A204.1 (cell line): ENCODE measurements around the gene PRPH.
"Not testable (repeated sequence)": the region's sequence is repeated elsewhere in the genome, so short reads cannot be mapped to it uniquely, and the experiment has no call there.

ENCODE experiments used
- FAIRE-seq: peaks from 2 replicates; lab custom pipeline; 2012; peaks lifted over from hg19 to GRCh38; lab: Jason Lieb, UNC

Gene PRPH

DNA sequence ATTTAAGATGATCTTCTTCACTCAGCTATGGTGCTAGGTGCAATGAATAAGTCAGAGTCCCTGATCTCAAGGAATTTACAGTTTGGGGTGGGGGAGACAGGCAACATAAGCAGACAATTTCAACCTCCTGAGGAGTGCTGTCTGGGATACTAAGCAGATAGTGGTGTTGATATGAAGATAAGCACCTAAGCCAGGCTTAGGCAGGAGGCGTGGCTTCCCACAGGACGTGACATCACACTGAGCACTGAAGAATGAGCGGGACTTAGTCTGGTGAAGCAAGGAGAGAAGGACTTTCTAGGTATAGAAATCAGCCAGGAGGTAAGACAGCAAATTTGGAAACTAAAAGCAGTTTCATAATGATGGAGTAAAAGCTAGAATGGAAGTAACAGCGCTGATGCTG is 6.8 kb downstream of the PRPH start:
- FAIRE-seq: no peak

DNA sequence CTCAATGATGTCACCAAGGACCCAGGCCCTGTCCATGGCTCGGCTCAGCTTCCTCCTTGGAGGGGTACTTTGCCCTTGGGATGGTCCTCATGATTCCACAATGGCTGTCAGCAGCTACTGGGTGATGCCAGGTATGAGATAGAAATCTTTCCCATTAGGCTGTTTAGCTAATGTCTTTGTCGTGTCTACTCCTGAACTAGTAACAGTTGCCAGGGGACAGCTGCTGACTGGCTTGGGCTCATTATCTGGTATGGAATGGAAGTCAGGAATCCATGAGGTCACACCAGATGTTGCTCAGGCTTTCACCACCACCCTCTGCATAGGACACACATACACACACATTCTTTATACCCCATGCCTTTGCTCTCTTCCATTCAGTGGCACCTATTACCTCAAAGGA is 9.2 kb downstream of the PRPH start:
- FAIRE-seq: no peak

DNA sequence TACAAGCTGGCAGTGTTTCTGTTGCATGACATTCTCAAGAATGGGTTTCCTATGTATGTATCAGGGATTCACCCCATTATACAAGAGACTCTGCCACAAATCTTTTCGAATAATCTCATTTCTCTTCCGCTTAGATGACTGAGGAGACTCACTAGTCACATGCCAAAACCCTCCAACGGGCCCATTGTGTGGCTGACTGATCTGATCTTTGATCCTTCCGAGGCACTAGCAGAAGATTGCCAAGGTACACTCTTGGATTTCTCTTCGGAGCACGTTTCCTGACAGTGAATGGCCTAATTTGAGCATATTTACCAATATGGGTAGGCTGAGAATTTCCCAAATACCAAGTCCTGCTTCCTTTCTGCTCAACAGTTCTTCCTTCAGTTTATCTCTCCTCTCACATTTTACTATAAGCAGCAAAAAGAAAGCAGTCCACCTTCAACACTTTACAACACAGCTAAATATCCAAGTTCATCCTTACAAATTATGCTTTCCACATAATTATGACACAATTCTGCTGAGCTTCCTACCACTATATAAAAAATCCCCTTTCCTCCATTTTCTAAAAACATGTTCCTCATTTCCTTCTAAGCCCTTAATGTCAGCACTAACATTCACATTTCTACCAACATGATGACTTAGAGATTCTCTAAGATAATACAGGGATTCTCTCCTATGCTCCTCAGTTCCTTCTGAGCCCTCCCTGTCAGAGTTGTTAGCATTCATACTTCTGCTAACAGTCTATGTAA is 11.0 kb downstream of the PRPH start:
- no peak for FAIRE-seq

DNA sequence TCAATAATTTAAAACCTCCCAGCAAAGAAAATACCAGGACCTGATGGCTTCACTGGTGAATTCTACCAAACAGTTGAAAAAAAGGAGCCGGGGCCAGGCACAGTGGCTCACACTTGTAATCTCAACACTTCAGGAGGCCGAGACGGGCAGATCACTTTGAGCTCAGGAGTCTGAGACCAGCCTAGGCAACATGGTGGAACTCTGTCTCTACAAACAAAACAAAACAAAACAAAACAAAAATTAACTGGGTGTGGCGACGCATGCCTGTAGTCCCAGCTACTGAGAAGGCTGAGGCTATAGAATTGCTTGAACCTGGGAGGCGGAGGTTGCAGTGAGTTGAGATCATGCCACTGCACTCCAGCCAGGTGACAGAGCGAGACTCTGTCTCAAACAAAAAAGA is 14.4 kb downstream of the PRPH start:
- no peak for FAIRE-seq

DNA sequence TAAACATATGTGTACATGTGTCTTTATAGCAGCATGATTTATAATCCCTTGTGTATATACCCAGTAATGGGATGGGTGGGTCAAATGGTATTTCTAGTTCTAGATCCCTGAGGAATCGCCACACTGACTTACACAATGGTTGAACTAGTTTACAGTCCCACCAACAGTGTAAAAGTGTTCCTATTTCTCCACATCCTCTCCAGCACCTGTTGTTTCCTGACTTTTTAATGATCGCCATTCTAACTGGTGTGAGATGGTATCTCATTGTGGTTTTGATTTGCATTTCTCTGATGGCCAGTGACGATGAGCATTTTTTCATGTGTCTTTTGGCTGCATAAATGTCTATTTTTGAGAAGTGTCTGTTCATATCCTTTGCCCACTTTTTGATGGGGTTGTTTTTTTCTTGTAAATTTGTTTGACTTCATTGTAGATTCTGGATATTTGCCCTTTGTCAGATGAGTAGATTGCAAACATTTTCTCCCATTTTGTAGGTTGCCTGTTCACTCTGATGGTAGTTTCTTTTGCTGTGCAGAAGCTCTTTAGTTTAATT is 15.6 kb downstream of the PRPH start:
- FAIRE-seq: not testable (repeated sequence)

DNA sequence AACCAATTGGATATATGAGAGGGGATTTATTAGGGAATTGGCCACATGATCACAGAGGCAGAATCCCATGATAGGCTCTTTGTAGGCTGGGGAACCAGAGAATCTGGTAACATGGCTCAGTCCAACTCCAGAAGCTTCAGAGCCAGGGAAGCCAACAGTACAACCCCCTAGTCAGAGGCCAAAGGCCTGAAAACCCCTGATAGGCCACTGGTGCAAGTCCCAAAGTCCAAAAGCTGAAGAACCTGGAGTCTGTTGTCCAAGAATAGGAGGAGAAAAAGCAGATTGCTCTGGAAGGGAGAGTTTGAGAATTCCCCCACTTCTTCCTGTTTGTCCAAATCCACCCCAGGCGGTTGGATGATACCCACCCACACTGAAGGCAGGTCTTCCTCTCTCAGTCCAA is 19.9 kb downstream of the PRPH start:
- FAIRE-seq: no peak

DNA sequence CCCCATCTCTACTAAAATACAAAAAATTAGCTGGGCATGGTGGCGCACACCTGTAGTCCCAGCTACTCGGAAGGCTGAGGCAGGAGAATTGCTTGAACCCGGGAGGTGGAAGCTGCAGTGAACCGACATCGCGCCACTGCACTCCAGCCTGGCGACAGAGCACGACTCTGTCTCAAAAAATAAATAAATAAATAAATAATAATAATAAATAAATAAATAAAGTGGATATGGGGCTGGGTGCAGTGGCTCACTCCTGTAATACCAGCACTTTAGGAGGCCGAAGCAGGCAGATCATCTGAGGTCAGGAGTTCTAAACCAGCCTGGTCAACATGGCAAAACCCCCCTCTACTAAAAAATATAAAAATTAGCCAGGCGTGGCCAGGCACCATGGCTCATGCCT is 22.2 kb downstream of the PRPH start:
- FAIRE-seq: not testable (repeated sequence)

DNA sequence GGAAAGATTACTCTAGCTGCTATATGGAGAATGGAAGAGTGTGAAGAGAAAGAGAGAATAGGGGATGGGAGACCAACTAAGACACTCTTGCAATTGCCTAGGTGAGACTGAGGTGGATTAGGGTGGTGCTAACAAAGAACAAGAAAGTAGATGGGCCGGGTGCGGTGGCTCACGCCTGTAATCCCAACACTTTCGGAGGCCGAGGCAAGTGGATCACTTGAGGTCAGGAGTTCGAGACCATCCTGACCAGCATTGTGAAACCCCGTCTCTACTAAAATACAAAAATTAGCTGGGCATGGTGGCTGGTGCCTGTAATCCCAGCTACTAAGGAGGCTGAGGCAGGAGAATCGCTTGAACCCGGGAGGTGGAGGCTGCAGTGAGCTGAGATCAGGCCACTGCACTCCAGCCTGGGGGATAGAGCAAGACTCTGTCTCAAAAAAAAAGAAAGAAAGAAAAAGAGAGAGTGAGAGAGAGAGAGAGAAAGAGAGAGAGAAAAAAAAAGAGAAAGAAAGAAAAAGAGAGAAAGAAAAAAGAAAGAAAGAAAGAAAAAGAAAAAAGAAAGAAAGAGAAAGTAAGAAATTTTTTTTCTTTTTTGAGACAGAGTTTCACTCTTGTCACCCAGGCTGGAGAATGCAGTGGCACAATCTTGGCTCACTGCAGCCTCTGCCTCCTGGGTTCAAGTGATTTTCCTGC is 25.6 kb downstream of the PRPH start:
- not testable (repeated sequence) for FAIRE-seq

DNA sequence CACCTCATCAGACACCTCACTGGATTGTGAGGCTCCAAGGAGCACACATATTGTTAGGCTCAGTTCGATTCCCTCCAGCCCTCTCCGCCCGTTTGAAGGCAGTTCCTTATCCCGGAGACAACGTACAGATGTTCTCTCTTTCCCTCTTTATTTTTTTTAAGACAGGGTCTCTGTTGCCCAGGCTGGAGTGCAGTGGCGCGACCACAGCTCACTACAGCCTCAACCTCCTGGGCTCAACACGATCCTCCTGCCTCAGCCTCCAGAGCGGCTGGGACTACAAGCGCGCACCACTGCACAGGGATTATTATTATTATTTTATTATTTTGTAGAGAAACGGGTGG is 27.4 kb downstream of the PRPH start:
- no peak for FAIRE-seq

DNA sequence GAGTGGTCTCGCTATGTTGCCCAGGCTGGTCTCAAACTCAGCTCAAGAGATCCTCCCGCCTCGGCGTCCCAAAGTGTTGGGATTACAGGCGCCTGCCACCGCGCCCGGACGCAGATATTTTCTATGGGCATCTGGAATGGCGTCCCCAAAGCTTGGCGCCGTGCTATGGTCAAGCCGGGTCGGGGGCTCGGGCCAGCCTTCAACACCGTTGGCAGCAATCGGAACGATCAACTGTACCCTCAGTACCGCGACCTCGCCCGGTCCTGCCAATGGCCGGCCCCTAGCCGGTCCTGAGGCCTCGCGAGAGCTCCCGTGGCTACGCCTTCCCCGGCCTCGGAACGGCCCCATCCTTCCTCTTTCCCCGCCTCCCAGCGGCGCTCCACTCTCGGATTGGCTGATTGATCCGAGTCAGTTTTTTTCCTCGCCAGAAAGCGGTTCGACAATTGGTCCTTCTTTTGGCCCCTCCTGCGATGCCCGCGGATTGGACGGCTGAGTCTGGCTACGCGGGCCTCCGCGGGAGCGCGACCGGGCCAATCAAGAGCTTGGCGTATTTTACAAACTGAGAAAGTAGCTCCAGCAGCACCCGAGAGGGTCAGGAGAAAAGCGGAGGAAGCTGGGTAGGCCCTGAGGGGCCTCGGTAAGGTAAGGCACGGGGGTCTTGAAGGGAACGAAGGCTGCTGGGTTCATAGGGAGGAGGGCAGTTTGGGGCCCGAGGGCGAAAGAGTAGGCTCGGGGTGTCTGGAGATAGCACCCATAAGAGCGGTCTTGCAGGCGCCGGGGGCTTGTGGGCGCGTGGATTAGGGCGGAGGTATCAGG is 28.0 kb downstream of the PRPH start, which contains the start of gene TROAP:
Gene TROAP (plus strand): TSS at position 548 of the 816 bp plus-strand sequence. CDS start 354 bp downstream, outside the sequence.
- FAIRE-seq: peak; percentile 99

DNA sequence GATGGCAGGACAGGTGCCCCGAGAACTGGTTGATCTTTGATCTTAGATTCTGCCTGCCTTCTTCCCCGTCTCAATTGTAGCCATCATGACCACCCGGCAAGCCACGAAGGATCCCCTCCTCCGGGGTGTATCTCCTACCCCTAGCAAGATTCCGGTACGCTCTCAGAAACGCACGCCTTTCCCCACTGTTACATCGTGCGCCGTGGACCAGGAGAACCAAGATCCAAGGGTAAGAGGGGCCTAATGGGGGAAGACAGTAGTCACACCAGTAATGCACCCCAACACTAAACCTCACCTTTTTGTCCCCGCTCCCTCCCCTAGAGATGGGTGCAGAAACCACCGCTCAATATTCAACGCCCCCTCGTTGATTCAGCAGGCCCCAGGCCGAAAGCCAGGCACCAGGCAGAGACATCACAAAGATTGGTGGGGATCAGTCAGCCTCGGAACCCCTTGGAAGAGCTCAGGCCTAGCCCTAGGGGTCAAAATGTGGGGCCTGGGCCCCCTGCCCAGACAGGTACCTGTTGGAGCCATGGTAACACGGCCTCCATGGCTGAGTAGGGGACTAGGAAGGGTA is 28.7 kb downstream of the PRPH start:
- FAIRE-seq: no peak

DNA sequence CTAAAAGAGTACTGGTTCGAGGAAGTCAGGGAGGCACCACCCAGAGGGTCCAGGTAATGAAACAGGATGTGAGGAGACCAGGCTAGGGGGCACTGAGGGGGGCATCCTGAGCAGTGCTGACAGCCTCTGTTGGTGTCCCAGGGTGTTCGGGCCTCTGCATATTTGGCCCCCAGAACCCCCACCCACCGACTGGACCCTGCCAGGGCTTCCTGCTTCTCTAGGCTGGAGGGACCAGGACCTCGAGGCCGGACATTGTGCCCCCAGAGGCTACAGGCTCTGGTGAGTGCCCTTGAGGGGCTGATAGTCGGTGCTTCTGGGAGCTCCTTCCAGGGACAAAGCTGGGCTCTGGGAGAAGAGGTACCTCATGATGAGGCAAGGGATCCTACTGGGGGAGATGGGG is 30.7 kb downstream of the PRPH start:
- FAIRE-seq: no peak

DNA sequence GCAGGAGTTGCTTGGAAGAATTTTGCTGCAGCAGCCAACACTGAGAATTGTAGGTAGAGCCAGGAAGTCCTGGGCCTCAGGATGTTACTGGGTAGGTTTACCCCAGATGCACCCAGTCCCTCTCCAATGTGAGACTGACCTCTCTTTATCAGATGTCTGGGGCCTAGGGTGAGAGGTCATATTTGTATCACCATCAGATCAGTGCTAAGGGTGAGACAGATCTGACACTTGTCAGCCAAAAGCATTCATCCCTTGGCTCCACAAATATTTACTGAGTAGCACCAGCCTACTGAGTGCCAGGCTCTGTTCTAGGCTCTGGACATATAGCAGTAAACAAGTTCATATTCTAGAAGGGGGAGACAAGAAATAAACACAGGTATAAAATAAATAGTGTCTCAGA is 32.4 kb downstream of the PRPH start:
- FAIRE-seq: no peak

DNA sequence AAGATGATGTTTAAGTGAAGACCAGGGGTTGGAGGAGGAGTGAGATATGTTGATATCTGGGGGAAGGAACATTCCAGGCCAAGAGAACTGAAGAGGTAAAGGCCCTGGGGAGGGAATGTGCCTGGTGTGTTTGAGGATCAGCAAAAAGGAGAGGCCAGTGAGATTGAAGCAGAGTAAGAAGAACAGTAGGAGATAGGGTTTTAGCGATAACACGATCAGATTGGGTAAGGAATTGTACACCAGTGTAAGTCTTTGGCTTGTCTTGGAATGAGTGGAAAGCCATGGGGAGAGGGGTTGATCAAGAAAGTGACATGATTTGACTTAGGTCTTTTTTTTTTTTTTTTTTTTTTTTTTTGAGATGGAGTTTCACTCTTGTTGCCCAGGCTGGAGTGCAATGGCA is 32.9 kb downstream of the PRPH start:
- FAIRE-seq: no peak

DNA sequence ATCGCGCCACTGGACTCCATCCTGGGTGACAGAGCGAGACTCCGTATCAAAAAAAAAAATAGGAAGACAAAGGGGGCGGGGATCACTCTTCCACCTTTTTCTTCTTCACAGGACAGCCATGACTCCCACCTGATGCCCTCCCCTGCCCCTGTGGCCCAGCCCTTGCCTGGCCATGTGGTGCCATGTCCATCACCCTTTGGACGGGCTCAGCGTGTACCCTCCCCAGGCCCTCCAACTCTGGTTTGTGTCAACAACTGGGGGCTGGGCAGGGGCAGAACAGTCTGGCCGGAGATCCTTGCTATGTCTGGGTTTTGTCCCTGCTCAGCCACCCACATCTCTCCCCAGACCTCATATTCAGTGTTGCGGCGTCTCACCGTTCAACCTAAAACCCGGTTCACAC is 33.9 kb downstream of the PRPH start:
- no peak for FAIRE-seq

DNA sequence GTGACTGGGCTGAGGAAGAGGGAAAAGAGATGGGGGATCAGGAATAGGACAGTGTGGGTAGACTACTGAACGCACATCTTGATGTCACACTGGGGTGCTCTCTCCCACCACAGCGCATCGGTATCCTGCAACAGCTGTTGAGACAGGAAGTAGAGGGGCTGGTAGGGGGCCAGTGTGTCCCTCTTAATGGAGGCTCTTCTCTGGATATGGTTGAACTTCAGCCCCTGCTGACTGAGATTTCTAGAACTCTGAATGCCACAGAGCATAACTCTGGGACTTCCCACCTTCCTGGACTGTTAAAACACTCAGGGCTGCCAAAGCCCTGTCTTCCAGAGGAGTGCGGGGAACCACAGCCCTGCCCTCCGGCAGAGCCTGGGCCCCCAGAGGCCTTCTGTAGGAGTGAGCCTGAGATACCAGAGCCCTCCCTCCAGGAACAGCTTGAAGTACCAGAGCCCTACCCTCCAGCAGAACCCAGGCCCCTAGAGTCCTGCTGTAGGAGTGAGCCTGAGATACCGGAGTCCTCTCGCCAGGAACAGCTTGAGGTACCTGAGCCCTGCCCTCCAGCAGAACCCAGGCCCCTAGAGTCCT is 35.2 kb downstream of the PRPH start:
- FAIRE-seq: no peak

DNA sequence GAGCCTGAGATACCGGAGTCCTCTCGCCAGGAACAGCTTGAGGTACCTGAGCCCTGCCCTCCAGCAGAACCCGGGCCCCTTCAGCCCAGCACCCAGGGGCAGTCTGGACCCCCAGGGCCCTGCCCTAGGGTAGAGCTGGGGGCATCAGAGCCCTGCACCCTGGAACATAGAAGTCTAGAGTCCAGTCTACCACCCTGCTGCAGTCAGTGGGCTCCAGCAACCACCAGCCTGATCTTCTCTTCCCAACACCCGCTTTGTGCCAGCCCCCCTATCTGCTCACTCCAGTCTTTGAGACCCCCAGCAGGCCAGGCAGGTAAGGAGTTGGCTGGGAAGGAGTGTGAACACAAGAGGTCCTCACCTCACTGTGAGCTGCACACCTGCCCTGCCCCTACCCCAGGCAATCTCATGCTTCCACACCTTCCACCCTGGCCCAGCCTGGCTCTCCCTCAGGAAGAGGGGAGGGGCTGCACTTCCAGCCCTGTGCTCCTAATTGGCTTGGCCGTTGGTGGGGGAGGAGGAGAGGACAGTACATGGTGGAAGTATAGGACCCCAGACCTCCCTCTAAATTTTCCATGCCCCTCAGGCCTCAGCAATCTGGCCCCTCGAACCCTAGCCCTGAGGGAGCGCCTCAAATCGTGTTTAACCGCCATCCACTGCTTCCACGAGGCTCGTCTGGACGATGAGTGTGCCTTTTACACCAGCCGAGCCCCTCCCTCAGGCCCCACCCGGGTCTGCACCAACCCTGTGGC is 35.9 kb downstream of the PRPH start:
- no peak for FAIRE-seq

DNA sequence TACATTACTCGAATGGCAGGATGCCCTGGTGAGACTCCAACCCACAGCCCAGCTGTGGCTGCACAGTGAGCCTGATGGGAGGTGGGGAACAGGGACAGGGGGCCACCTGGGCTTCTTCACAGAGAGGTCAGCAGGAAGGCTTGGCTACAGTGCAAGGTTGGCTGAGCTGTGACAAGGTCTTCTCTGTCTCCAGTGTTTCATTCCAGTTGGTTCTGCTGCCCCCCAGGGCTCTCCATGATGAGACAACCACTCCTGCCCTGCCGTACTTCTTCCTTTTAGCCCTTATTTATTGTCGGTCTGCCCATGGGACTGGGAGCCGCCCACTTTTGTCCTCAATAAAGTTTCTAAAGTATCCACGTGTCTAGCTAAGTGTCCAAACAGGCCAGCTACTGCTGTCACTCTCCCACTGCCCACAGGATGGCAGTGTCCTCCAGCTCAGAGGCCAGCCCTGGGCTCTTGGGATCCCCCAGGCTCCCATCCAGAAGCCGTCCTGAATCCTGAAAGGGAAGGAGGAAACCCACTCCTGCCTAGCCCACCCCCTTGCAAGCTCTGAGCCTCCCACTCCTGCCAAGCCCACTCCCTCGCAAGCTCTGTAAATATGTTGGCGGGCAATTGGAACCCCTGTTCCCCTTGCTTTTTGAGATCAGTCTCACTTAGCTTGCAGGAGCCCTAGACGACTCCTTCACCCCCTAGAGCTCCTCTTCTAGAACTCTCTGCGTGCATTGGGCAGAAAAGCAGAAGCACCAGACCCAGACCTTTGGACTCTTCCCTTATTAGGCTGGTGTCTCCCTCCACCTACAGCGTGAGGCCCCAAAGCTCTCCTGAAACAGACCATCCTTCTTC is 36.7 kb downstream of the PRPH start:
- FAIRE-seq: peak; percentile 84

DNA sequence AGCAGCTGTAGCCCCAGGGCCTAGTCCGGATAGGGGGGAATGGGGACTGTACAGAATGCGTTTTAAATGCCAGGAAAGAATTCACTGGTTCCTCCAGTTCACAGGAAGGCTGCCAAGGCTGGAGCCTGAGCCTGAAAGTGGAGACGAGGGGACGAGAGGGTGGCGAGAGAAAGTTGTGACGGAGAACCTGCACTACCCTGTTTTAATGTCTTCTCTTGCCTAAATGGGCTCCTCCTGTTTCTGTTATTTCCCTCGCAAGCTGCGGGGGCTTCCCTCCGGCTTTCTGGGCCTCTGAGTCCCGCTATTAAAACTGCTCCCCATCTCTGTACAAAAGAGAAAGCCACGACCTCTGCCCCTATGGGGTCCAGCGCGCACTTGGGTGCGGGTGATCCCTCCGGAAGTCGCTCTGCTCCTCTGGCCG is 37.5 kb downstream of the PRPH start:
- no peak for FAIRE-seq

DNA sequence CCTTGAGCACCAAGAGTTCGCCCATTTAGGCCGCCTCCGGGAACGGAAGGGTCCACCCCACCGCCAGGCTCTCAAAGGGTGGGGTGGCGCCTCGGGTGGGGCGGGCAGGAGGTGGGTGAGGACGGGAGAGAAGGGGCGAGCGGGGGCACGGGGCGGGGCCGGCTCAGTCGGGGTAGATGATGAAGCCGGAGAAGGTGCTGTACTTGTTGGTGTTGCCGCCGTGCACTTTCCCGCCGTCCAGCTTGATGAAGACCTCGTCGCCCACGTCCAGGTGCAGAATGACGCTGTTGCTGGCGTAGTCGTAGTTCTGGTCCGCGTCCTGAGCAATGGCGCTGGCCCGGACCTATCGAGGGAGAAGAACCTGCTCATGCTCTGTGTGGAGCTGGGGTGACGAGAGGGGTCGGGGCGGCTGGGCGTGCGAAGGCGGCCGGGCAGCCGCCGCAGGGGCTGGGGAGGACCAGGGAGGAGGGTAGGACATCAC is 38.0 kb downstream of the PRPH start:
- FAIRE-seq: no peak
